Thymus (tissue), 14 donors: ENCODE data around the gene TRIM46. TPM values are rescaled to one million over a fixed set of nuclear protein-coding genes. Genes with fewer than 3 reads are reported as not detected.

Experiments used
- DNase-seq, 9 donors: peaks; one replicate each; pipeline ENCODE4 v3.0.0-alpha.2; 2013; ENCODE audit warnings: low spot score in 9 of 9, low read depth in 6 of 9, missing footprints in 1 of 9
- H3K27ac ChIP-seq, 2 donors: one replicate each; pipeline ENCODE4 v1.5.1; 2013; ENCODE audit warnings: control low read depth in 1 of 2, low read depth in 1 of 2, low read length in 1 of 2, mild to moderate bottlenecking in 1 of 2, moderate library complexity in 1 of 2
- H3K27me3 ChIP-seq, 2 donors: one replicate each; pipeline ENCODE4 v1.5.1; 2013; ENCODE audit warnings: low read length in 1 of 2; ENCODE audit not compliant: control insufficient read depth in 2 of 2, insufficient read depth in 1 of 2
- H3K36me3 ChIP-seq, 2 donors: one replicate each; pipeline ENCODE4 v1.5.1; 2013; ENCODE audit warnings: low read length in 1 of 2, mild to moderate bottlenecking in 1 of 2, moderate library complexity in 1 of 2; ENCODE audit not compliant: control insufficient read depth in 2 of 2, insufficient read depth in 2 of 2
- H3K4me1 ChIP-seq, 2 donors: one replicate each; pipeline ENCODE4 v1.5.1; 2013; ENCODE audit warnings: low read length in 2 of 2; ENCODE audit not compliant: control insufficient read depth in 2 of 2, insufficient read depth in 2 of 2
- H3K4me3 ChIP-seq, 2 donors: one replicate each; pipeline ENCODE4 v1.5.1; 2013; ENCODE audit warnings: low read length in 2 of 2, control low read depth in 1 of 2, mild to moderate bottlenecking in 1 of 2
- H3K9me3 ChIP-seq, 2 donors: one replicate each; pipeline ENCODE4 v1.5.1; 2013; ENCODE audit warnings: low read length in 1 of 2, mild to moderate bottlenecking in 1 of 2; ENCODE audit not compliant: control insufficient read depth in 2 of 2, insufficient read depth in 1 of 2
- WGBS: extraction: QIAGEN DNeasy Blood & Tissue Kit; methylation state at CpG from one replicate; pipeline ENCODE4 v1.1.7; 2013; 5-methylcytosine and 5-hydroxymethylcytosine counted together
- long read RNA-seq, 10 donors: transcript quantifications; one replicate each; lab custom pipeline, GENCODE V29; 2026
- polyA plus RNA-seq: library from polyadenylated mRNA; stranded (reverse); fragments of 200-250 nt; gene quantifications from one replicate; pipeline ENCODE4 v1.2.3, GENCODE V29; 2013
- total RNA-seq: library from RNA; stranded (reverse); fragments of 120-200 nt; gene quantifications from one replicate; pipeline ENCODE4 v1.2.4, GENCODE V29; 2013
- donor health status: healthy.

The TRIM46 gene
- 1.9 TPM for total RNA-seq
- 4.3 TPM for polyA plus RNA-seq
- long read RNA-seq, donor 1, partial matches to known transcripts, result 0 of 1 reads
- long read RNA-seq, donor 1, other reads (novel, unspliced or antisense), result 0 of 1 reads
- long read RNA-seq, donor 2, result 0 reads
- long read RNA-seq, donor 3, result 0 reads
- long read RNA-seq, donor 4, partial matches to known transcripts, result 269 of 269 reads
- long read RNA-seq, donor 4, other reads (novel, unspliced or antisense), result 0 of 269 reads
- long read RNA-seq, donor 5, partial matches to known transcripts, result 0 of 1 reads
- long read RNA-seq, donor 5, other reads (novel, unspliced or antisense), result 0 of 1 reads
- long read RNA-seq, donor 6, result 0 reads
- long read RNA-seq, donor 7, result 0 reads
- long read RNA-seq, donor 8, result 0 reads
- long read RNA-seq, donor 9, result 0 reads
- long read RNA-seq, donor 10, partial matches to known transcripts, result 0 of 2 reads
- long read RNA-seq, donor 10, other reads (novel, unspliced or antisense), result 0 of 2 reads

- H3K4me3 ChIP-seq, result peak within 1 kb of the TSS; percentile 74 to 78
- peaks cover 22 to 47% of the 10 kb centered on the region in 2 donors for H3K4me1 ChIP-seq
- peak in 5 of 9 donors; percentile 33 to 73 (median 60) for DNase-seq
Measured at GRCh38 chr1:155173478-155174323, at the start of gene TRIM46. Gene TRIM46 (plus strand): TSS chr1:155173849. CDS start chr1:155173967, 118 bp downstream.

GRCh38 chr1:155124503-155125463 is 48.9 kb upstream of the TRIM46 start:
- Histone ChIP-seq H3K4me1 (peaks cover 15 to 43% of the 10 kb centered on the region in 2 donors), H3K27me3 (peaks cover 4 to 75% of the 10 kb centered on the region in 2 donors), H3K27ac (no peak overlapping the region), H3K4me3 (no peak overlapping the region), H3K9me3 (no peaks in the 10 kb centered on the region), H3K36me3 (no peaks in the 10 kb centered on the region)
- 95% methylated on average over 16 of the region's 16 CpGs for WGBS
- no peak for DNase-seq

More at GRCh38 chr1:155173478-155174323, at the start of gene TRIM46:
- WGBS, result 2% methylated on average over 38 of the region's 38 CpGs
- Histone ChIP-seq H3K27ac (peak within 1 kb of the TSS; percentile 62 to 90), H3K9me3 (peaks cover 0 to 6% of the 10 kb centered on the region in 2 donors), H3K36me3 (peaks cover 34 to 35% of the 10 kb centered on the region in 2 donors), H3K27me3 (peaks cover 0 to 7% of the 10 kb centered on the region in 2 donors)

GRCh38 chr1:155125511-155125945 is 48.1 kb upstream of the TRIM46 start:
- Histone ChIP-seq H3K4me3 (no peak overlapping the region), H3K4me1 (peaks cover 19 to 50% of the 10 kb centered on the region in 2 donors), H3K36me3 (no peaks in the 10 kb centered on the region), H3K9me3 (no peaks in the 10 kb centered on the region), H3K27ac (peak overlapping the region in 1 of 2 donors; percentile 7), H3K27me3 (peaks cover 4 to 73% of the 10 kb centered on the region in 2 donors)
- 94% methylated on average over 11 of the region's 11 CpGs for WGBS
- no peak for DNase-seq

GRCh38 chr1:155125946-155126555 is 47.6 kb upstream of the TRIM46 start:
- Histone ChIP-seq H3K9me3 (no peaks in the 10 kb centered on the region), H3K4me3 (peak overlapping the region in 1 of 2 donors; percentile 71), H3K36me3 (peaks cover 0 to under 1% of the 10 kb centered on the region in 2 donors), H3K27me3 (peaks cover 4 to 69% of the 10 kb centered on the region in 2 donors), H3K27ac (peak overlapping the region; percentile 7 to 70), H3K4me1 (peaks cover 19 to 52% of the 10 kb centered on the region in 2 donors)
- 66% methylated on average over 53 of the region's 53 CpGs for WGBS
- no peak for DNase-seq

- H3K27ac ChIP-seq, result peak overlapping the region; percentile 40 to 70
- H3K4me1 ChIP-seq, result peaks cover 19 to 52% of the 10 kb centered on the region in 2 donors
- 3% methylated on average over 32 of the region's 32 CpGs for WGBS
- peaks cover 4 to 64% of the 10 kb centered on the region in 2 donors for H3K27me3 ChIP-seq
- no peaks in the 10 kb centered on the region for H3K9me3 ChIP-seq
- H3K4me3 ChIP-seq, result peak overlapping the region; percentile 53 to 71
- peaks cover 5 to 7% of the 10 kb centered on the region in 2 donors for H3K36me3 ChIP-seq
- peak in 3 of 9 donors; percentile 46 to 72 (median 51) for DNase-seq
Measured at GRCh38 chr1:155126556-155127104, 47.0 kb upstream of the TRIM46 start.

- peak in 3 of 9 donors; percentile 44 to 73 (median 47) for DNase-seq
- WGBS, result under 1% methylated on average over 76 of the region's 76 CpGs
- Histone ChIP-seq H3K27me3 (peaks cover 4 to 60% of the 10 kb centered on the region in 2 donors), H3K27ac (peak within 1 kb of the TSS; percentile 62 to 73), H3K9me3 (no peaks in the 10 kb centered on the region), H3K4me3 (peak within 1 kb of the TSS; percentile 65 to 71), H3K4me1 (peaks cover 19 to 52% of the 10 kb centered on the region in 2 donors), H3K36me3 (peaks cover 8 to 10% of the 10 kb centered on the region in 2 donors)
Measured at GRCh38 chr1:155127105-155127966, 46.3 kb upstream of the TRIM46 start, which contains the start of gene EFNA1. Gene EFNA1 (plus strand): TSS chr1:155127876. CDS start chr1:155127978, 102 bp downstream.
